ENCODE data around the gene HNRNPC. TPM values are rescaled to one million over a fixed set of nuclear protein-coding genes. Genes with fewer than 3 reads are reported as not detected.
"Not testable (repeated sequence)": the region's sequence is repeated elsewhere in the genome, so short reads cannot be mapped to it uniquely, and the experiment has no call there.

HNRNPC gene
- total and polyA plus RNA-seq, 9 donors, result 425 to 593 (median 447) TPM

DNA sequence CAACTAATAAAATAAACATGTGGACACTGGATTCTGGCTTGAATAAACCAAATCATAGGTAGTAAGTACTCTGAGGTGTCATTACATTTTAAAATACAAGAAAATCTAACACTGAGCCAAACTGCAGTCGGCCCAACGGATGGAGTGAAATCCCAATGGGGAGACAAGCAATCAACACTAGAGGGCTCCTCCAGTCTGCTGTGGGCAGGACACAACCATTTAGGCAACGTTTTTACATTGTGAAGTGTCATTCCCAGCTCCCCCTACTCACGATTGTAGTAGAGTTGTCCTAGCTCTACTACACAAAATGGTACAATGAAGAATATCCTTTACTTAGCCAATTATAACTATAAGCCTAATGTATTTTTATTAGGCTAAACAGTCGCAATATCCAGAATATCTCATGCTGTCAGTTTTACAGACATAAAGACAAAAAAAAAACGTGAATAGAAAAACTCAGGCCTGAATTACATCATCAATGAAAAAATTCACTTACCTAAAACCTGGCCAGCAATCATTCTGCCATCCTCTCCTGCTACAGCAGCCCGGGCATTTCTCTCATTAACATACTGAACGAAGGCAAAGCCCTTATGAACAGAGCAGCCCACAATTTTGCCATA, 35.7 kb downstream of the HNRNPC start:
- no peak for DNase-seq
- Histone ChIP-seq H3K27ac (ENCODE audit: low read length) (no peak overlapping the region), H3K9me3 (replicated peaks; ENCODE audit: control insufficient read depth, low read depth, low read length) (no peaks in the 10 kb centered on the region), H3K27me3 (ENCODE audit: control insufficient read depth, insufficient read depth, low read length) (no peaks in the 10 kb centered on the region), H3K4me1 (ENCODE audit: control insufficient read depth, insufficient read depth, low read length) (no peaks in the 10 kb centered on the region), H3K36me3 (ENCODE audit: control insufficient read depth, insufficient read depth, low read length) (peaks cover 48% of the 10 kb centered on the region), H3K4me3 (ENCODE audit: low read length) (no peak overlapping the region)
- 75% methylated on average over 1 of the region's 8 CpGs for WGBS (ENCODE audit: insufficient coverage)

DNA sequence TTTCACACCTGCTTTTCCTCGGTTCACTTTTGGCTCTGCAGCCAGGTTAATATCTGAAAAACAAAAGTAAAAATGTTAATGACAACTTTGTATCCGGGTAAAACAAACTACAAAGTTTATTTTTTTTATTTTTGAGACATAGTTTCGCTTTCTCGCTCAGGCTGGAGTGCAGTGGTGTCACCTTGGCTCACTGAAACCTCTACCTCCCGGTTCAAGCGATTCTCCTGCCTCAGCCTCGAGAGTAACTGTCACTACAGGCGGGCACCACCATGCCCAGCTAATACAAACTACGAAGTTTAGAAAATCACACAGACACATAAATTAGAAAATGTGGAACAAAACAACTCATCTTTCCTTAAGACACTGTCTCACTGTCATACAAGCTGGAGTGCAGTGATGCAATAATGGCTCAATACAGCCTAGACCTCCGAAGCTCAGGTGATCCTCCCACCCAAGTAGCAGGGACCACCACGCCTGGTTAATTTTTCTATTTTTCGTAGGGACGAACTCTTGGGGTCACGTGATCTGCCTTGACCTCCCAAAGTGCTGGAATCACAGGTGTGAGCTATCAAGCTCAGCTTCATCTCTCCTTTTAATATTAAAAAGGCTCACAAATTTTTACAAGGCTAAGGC, 38.1 kb downstream of the HNRNPC start:
- no peak overlapping the region for H3K27ac ChIP-seq (ENCODE audit: low read length)
- WGBS (ENCODE audit: insufficient coverage), result 89% methylated on average over 12 of the region's 14 CpGs
- H3K4me3 ChIP-seq (ENCODE audit: low read length), result no peak overlapping the region
- no peaks in the 10 kb centered on the region for H3K4me1 ChIP-seq (ENCODE audit: control insufficient read depth, insufficient read depth, low read length)
- DNase-seq, result no peak
- H3K9me3 ChIP-seq (replicated peaks; ENCODE audit: control insufficient read depth, low read depth, low read length), result no peaks in the 10 kb centered on the region
- peaks cover 59% of the 10 kb centered on the region for H3K36me3 ChIP-seq (ENCODE audit: control insufficient read depth, insufficient read depth, low read length)
- no peaks in the 10 kb centered on the region for H3K27me3 ChIP-seq (ENCODE audit: control insufficient read depth, insufficient read depth, low read length)

DNA sequence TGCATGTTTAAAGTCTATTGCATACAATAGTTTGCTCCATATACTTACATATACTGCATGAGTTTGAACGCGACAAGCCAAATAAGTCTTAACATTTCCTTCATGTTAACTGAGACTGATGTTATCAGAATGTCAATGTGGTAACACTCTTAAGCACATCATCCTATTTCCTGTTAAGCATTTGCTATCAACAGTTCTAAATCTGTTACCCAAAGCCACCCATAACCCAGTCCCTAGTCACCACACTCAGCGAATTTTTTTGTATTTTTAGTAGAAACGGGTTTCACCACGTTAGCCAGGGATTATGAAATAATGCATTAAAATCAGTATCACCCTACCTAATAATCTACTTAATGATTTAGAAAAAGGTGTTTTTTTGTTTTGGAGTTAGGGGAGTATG, 39.4 kb downstream of the HNRNPC start:
- no peak for DNase-seq
- H3K27ac ChIP-seq (ENCODE audit: low read length), result no peak overlapping the region
- no peak overlapping the region for H3K4me3 ChIP-seq (ENCODE audit: low read length)
- no CpG with 5 or more reads among the region's 5 CpGs for WGBS (ENCODE audit: insufficient coverage)
- peaks cover 69% of the 10 kb centered on the region for H3K36me3 ChIP-seq (ENCODE audit: control insufficient read depth, insufficient read depth, low read length)
- no peaks in the 10 kb centered on the region for H3K4me1 ChIP-seq (ENCODE audit: control insufficient read depth, insufficient read depth, low read length)
- no peaks in the 10 kb centered on the region for H3K9me3 ChIP-seq (replicated peaks; ENCODE audit: control insufficient read depth, low read depth, low read length)
- H3K27me3 ChIP-seq (ENCODE audit: control insufficient read depth, insufficient read depth, low read length), result no peaks in the 10 kb centered on the region

- H3K27ac ChIP-seq (ENCODE audit: low read length), result no peak overlapping the region
Observed at GRCh38 chr14:21227981-21228380, 41.3 kb downstream of the HNRNPC start.

GRCh38 chr14:21227150-21227549, 42.1 kb downstream of the HNRNPC start:
- no peak for DNase-seq
- H3K9me3 ChIP-seq (replicated peaks; ENCODE audit: control insufficient read depth, low read depth, low read length), result no peaks in the 10 kb centered on the region
- H3K4me1 ChIP-seq (ENCODE audit: control insufficient read depth, insufficient read depth, low read length), result no peaks in the 10 kb centered on the region
- H3K27ac ChIP-seq (ENCODE audit: low read length), result no peak overlapping the region
- no CpG with 5 or more reads among the region's 5 CpGs for WGBS (ENCODE audit: insufficient coverage)
- H3K27me3 ChIP-seq (ENCODE audit: control insufficient read depth, insufficient read depth, low read length), result no peaks in the 10 kb centered on the region
- peaks cover 66% of the 10 kb centered on the region for H3K36me3 ChIP-seq (ENCODE audit: control insufficient read depth, insufficient read depth, low read length)
- H3K4me3 ChIP-seq (ENCODE audit: low read length), result no peak overlapping the region

More at GRCh38 chr14:21227981-21228380, 41.3 kb downstream of the HNRNPC start:
- DNase-seq, result no peak
- no peaks in the 10 kb centered on the region for H3K27me3 ChIP-seq (ENCODE audit: control insufficient read depth, insufficient read depth, low read length)
- H3K4me3 ChIP-seq (ENCODE audit: low read length), result no peak overlapping the region
- H3K4me1 ChIP-seq (ENCODE audit: control insufficient read depth, insufficient read depth, low read length), result no peaks in the 10 kb centered on the region
- no peaks in the 10 kb centered on the region for H3K9me3 ChIP-seq (replicated peaks; ENCODE audit: control insufficient read depth, low read depth, low read length)
- WGBS (ENCODE audit: insufficient coverage), result no CpG with 5 or more reads among the region's 1 CpG
- peaks cover 66% of the 10 kb centered on the region for H3K36me3 ChIP-seq (ENCODE audit: control insufficient read depth, insufficient read depth, low read length)

- no peak for DNase-seq
- Histone ChIP-seq H3K9me3 (replicated peaks; ENCODE audit: control insufficient read depth, low read depth, low read length) (no peaks in the 10 kb centered on the region), H3K27me3 (ENCODE audit: control insufficient read depth, insufficient read depth, low read length) (no peaks in the 10 kb centered on the region), H3K4me3 (ENCODE audit: low read length) (no peak overlapping the region), H3K4me1 (ENCODE audit: control insufficient read depth, insufficient read depth, low read length) (no peaks in the 10 kb centered on the region), H3K36me3 (ENCODE audit: control insufficient read depth, insufficient read depth, low read length) (peaks cover 63% of the 10 kb centered on the region), H3K27ac (ENCODE audit: low read length) (no peak overlapping the region)
- 96% methylated on average over 4 of the region's 8 CpGs for WGBS (ENCODE audit: insufficient coverage)
Observed at GRCh38 chr14:21226467-21226866, 42.8 kb downstream of the HNRNPC start.

DNA sequence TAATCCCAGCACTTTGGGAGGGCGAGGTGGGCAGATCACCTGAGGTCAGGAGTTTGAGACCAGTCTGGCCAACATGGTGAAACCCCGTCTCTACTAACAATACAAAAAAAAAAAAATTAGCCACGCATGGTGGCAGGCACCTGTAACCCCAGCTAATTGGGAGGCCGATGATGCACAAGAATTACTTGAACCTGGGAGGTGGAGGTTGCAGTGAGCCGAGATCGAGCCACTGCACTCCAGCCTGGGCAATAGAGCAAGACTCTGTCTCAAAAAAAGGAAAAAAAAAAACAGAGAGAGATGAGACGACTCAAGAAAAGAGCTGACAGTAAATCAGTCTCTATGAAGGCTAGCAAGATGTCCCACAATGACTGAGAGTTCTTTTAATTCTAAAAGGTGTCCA, 44.1 kb downstream of the HNRNPC start:
- peaks cover 59% of the 10 kb centered on the region for H3K36me3 ChIP-seq (ENCODE audit: control insufficient read depth, insufficient read depth, low read length)
- 98% methylated on average over 4 of the region's 7 CpGs for WGBS (ENCODE audit: insufficient coverage)
- not testable (repeated sequence) for H3K9me3 ChIP-seq (replicated peaks; ENCODE audit: control insufficient read depth, low read depth, low read length); H3K27me3 ChIP-seq (ENCODE audit: control insufficient read depth, insufficient read depth, low read length); H3K4me1 ChIP-seq (ENCODE audit: control insufficient read depth, insufficient read depth, low read length); H3K27ac ChIP-seq (ENCODE audit: low read length); DNase-seq; H3K4me3 ChIP-seq (ENCODE audit: low read length)

DNA sequence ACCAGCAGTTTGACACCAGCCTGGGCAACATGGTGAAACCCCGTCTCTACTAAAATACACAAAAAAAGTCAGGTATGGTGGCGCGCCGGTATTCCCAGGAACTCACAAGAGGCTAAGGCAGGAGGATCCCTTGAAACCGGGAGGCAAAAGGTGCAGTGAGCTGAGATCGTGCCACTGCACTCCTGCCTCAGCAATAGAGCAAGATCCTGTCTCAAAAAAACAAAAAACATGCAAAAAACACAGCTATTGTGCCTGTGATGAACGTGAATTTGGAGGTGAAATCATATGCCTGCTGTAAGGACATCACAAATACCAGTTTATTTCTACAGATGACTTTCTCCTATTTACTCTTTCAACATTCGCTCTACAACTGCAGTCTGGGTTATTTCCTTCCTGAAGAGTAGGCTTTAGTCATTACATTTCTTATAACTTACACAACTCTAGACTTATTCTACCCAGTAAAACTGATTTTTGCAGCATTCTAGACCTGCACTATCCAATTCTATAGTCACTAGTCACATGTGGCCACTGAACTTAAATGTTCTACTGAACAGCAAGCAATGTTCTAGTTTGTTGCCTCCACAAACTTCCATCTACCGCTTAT, 48.3 kb downstream of the HNRNPC start:
- Histone ChIP-seq H3K27ac (ENCODE audit: low read length) (no peak overlapping the region), H3K36me3 (ENCODE audit: control insufficient read depth, insufficient read depth, low read length) (peaks cover 45% of the 10 kb centered on the region), H3K4me3 (ENCODE audit: low read length) (no peak overlapping the region), H3K9me3 (replicated peaks; ENCODE audit: control insufficient read depth, low read depth, low read length) (no peaks in the 10 kb centered on the region), H3K4me1 (ENCODE audit: control insufficient read depth, insufficient read depth, low read length) (no peaks in the 10 kb centered on the region), H3K27me3 (ENCODE audit: control insufficient read depth, insufficient read depth, low read length) (no peaks in the 10 kb centered on the region)
- WGBS (ENCODE audit: insufficient coverage), result 100% methylated on average over 7 of the region's 9 CpGs
- no peak for DNase-seq

DNA sequence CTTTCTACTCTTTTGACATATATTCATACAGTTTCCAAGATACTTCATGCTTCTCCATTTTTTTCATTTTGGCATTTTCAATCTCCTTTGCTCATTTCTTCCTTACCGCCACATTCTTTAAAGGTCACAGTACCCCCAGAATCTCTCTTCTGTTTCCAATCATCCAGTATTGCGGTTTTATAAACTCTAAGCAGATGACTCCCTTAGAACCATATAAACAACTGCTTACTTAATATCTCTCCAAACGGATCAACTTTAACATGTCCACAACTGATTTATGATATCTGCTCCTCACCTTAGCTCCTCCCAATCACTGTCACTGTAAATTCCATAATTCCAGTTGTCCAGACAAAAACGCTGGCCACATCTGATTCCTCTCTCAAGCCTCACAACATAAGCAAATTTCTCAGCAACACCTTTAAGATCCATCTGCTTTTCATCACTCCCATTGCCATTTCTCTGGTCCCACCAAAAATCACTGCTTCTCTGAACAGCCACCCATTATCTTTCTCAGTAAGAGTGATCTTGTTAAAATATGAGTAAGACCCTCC, 49.6 kb downstream of the HNRNPC start:
- Histone ChIP-seq H3K27me3 (ENCODE audit: control insufficient read depth, insufficient read depth, low read length) (no peaks in the 10 kb centered on the region), H3K4me1 (ENCODE audit: control insufficient read depth, insufficient read depth, low read length) (no peaks in the 10 kb centered on the region), H3K27ac (ENCODE audit: low read length) (no peak overlapping the region), H3K4me3 (ENCODE audit: low read length) (no peak overlapping the region), H3K36me3 (ENCODE audit: control insufficient read depth, insufficient read depth, low read length) (peaks cover 39% of the 10 kb centered on the region), H3K9me3 (replicated peaks; ENCODE audit: control insufficient read depth, low read depth, low read length) (no peaks in the 10 kb centered on the region)
- no peak for DNase-seq
- 78% methylated on average over 4 of the region's 4 CpGs for WGBS (ENCODE audit: insufficient coverage)

DNA sequence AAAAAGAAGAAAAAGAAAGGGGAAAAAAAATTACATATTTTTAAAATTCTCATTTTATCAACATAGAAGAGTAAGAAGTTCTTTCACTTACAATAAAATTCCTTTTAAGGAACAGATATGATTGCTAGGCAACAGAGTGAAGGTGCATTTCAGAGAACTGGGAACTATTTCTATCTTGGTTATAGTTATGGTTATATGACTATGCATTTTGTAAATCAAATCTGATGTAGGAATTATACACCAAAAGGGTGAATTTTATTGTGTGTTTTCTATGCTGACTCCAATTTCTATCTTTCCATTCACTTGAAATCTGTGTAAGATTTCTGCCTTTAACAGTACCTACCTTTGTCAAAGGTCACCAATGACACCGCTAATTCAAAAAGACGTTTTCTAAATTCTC, 50.1 kb downstream of the HNRNPC start:
- DNase-seq, result no peak
- WGBS (ENCODE audit: insufficient coverage), result 60% methylated on average over 1 of the region's 2 CpGs
- H3K27me3 ChIP-seq (ENCODE audit: control insufficient read depth, insufficient read depth, low read length), result no peaks in the 10 kb centered on the region
- H3K4me3 ChIP-seq (ENCODE audit: low read length), result no peak overlapping the region
- peaks cover 38% of the 10 kb centered on the region for H3K36me3 ChIP-seq (ENCODE audit: control insufficient read depth, insufficient read depth, low read length)
- H3K27ac ChIP-seq (ENCODE audit: low read length), result no peak overlapping the region
- H3K9me3 ChIP-seq (replicated peaks; ENCODE audit: control insufficient read depth, low read depth, low read length), result no peaks in the 10 kb centered on the region
- H3K4me1 ChIP-seq (ENCODE audit: control insufficient read depth, insufficient read depth, low read length), result no peaks in the 10 kb centered on the region
